ENCODE results near the gene CEP126.

GRCh38 chr11:102010776-102011494, 96.1 kb downstream of the CEP126 start:
- TF ChIP-seq, protein P1, sequence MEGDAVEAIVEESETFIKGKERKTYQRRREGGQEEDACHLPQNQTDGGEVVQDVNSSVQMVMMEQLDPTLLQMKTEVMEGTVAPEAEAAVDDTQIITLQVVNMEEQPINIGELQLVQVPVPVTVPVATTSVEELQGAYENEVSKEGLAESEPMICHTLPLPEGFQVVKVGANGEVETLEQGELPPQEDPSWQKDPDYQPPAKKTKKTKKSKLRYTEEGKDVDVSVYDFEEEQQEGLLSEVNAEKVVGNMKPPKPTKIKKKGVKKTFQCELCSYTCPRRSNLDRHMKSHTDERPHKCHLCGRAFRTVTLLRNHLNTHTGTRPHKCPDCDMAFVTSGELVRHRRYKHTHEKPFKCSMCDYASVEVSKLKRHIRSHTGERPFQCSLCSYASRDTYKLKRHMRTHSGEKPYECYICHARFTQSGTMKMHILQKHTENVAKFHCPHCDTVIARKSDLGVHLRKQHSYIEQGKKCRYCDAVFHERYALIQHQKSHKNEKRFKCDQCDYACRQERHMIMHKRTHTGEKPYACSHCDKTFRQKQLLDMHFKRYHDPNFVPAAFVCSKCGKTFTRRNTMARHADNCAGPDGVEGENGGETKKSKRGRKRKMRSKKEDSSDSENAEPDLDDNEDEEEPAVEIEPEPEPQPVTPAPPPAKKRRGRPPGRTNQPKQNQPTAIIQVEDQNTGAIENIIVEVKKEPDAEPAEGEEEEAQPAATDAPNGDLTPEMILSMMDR (IDR thresholded peaks at IDR 0.05): no peak
- TF ChIP-seq EZH2 (IDR thresholded peaks at IDR 0.05): no peak

Measured in neural progenitor cell (in vitro differentiated cells).